Body of pancreas (tissue), 4 donors: Measurements from ENCODE around the gene GARIN5B. TPM values are rescaled to one million over a fixed set of nuclear protein-coding genes. Genes with fewer than 3 reads are reported as not detected.

ENCODE experiments used
- ATAC-seq: fragments of 150-250 bp; one replicate; pipeline ENCODE4 v1.9.1; 2016
- DNase-seq, 4 donors: peaks; one replicate each; pipeline ENCODE4 v3.0.0-alpha.2; 2019
- H3K27ac ChIP-seq, 4 donors: fragments of 200-600 bp; sonication (generic); 1 replicate in 3 of 4; 2 replicates in 1 of 4; pipeline versions ENCODE4 v1.5.1 to v1.6.1; 2016 to 2019; ENCODE audit warnings: mild to moderate bottlenecking in 1 of 4, mixed read lengths in 1 of 4, moderate library complexity in 1 of 4
- H3K27me3 ChIP-seq, 2 donors: fragments of 200-600 bp; sonication (generic); one replicate each; pipeline ENCODE4 v1.6.0; 2016; ENCODE audit warnings: mild to moderate bottlenecking in 1 of 2
- H3K36me3 ChIP-seq, 2 donors: fragments of 200-600 bp; sonication (generic); replicated peaks in 1 of 2; 2 replicates each; pipeline ENCODE4 v1.5.1; 2016; ENCODE audit warnings: low read depth in 2 of 2; ENCODE audit not compliant: insufficient read depth in 1 of 2
- H3K4me1 ChIP-seq: fragments of 200-600 bp; sonication (generic); one replicate; pipeline ENCODE4 v1.6.0; 2016
- H3K4me3 ChIP-seq, 2 donors: fragments of 200-600 bp; sonication (generic); 1 replicate in 1 of 2; 2 replicates in 1 of 2; pipeline ENCODE4 v1.5.1; 2016 to 2019
- H3K9me3 ChIP-seq, 3 donors: fragments of 200-600 bp; sonication (generic); 1 replicate in 2 of 3; 2 replicates in 1 of 3; pipeline ENCODE4 v1.5.1; 2016
- CTCF ChIP-seq, 7 experiments: fragments of 450-650 bp in 4 of 7; fragments of 200-600 bp in 3 of 7; sonication (generic) in 3 of 7; IDR thresholded peaks; one replicate each; pipeline ENCODE4 v1.5.1; 2016 to 2019; ENCODE audit warnings: antibody characterized with exemption in 7 of 7
- POLR2A ChIP-seq, 3 donors: fragments of 450-650 bp; IDR thresholded peaks; one replicate each; pipeline ENCODE4 v1.6.1; 2016; ENCODE audit warnings: antibody characterized with exemption in 3 of 3, mild to moderate bottlenecking in 2 of 3
- WGBS, 2 donors: methylation state at CpG; one replicate each; pipeline ENCODE4 v1.1.5; 2017; 5-methylcytosine and 5-hydroxymethylcytosine counted together
- intact Hi-C: fragments of 100-400 bp; cut with DNase I; formaldehyde crosslinking; loops from one replicate; pipeline ENCODE4 v1.15.1; 2023
- total RNA-seq, 2 donors: library from RNA; depleted of rRNA; stranded (reverse); fragments of >200 nt; gene quantifications; one replicate each; pipeline ENCODE4 v1.1.0, GENCODE V29; 2016

Gene GARIN5B
- total RNA-seq, 2 donors from 2014 or later, result not detected

- no peak for TF ChIP-seq POLR2A (IDR thresholded peaks at IDR 0.05)
- no peak for TF ChIP-seq CTCF (IDR thresholded peaks at IDR 0.05)
- WGBS, 2 donors, result 0 to 2% methylated on average over 14 to 33 of the region's 33 CpGs
- DNase-seq (no peak), ATAC-seq (no peak)
- peaks cover 0 to 8% of the 10 kb centered on the region in 2 donors for H3K36me3 ChIP-seq
- no peaks in the 10 kb centered on the region for H3K9me3 ChIP-seq
- peaks cover 54% of the 10 kb centered on the region for H3K4me1 ChIP-seq
- peak overlapping the region; percentile 84 to 98 for H3K4me3 ChIP-seq
- peak overlapping the region in 3 of 4 donors; percentile 92 to 96 (median 95) for H3K27ac ChIP-seq
- H3K27me3 ChIP-seq, result no peaks in the 10 kb centered on the region
- intact Hi-C loops, result loop anchor here (10.0 kb wide), 1 partner anchor 82 kb away; no protein-coding TSS in a partner anchor
Observed at GRCh38 chr19:55386493-55386971, 23.5 kb upstream of the GARIN5B start.

GRCh38 chr19:55385724-55386492, 22.8 kb upstream of the GARIN5B start, which contains the start of gene RPL28:
Gene RPL28 (plus strand): TSS chr19:55385932. CDS start chr19:55386358, 426 bp downstream.
- 0 to 1% methylated on average over 22 to 66 of the region's 68 CpGs for WGBS, 2 donors
- H3K9me3 ChIP-seq, result no peaks in the 10 kb centered on the region
- peak within 1 kb of the TSS; percentile 84 to 96 (median 94) for H3K27ac ChIP-seq
- peak within 1 kb of the TSS; percentile 84 to 98 for H3K4me3 ChIP-seq
- peaks cover 0 to 8% of the 10 kb centered on the region in 2 donors for H3K36me3 ChIP-seq
- peaks cover 54% of the 10 kb centered on the region for H3K4me1 ChIP-seq
- H3K27me3 ChIP-seq, result no peaks in the 10 kb centered on the region
- peak; percentile 98 to 99 (median 98) for DNase-seq
- ATAC-seq, result peak; percentile 87
- TF ChIP-seq POLR2A (IDR thresholded peaks at IDR 0.05), result peak; percentile 92 to 100 (median 99)
- no peak for TF ChIP-seq CTCF (IDR thresholded peaks at IDR 0.05)
- intact Hi-C loops, result loop anchor here (10.0 kb wide), 1 partner anchor 81 kb away; no protein-coding TSS in a partner anchor

- TF ChIP-seq POLR2A (IDR thresholded peaks at IDR 0.05), result no peak
- no peak for TF ChIP-seq CTCF (IDR thresholded peaks at IDR 0.05)
- peak overlapping the region; percentile 84 to 96 (median 94) for H3K27ac ChIP-seq
- peaks cover 0 to 8% of the 10 kb centered on the region in 2 donors for H3K36me3 ChIP-seq
- ATAC-seq (peak; percentile 85), DNase-seq (peak; percentile 92 to 97 (median 95))
- no peak overlapping the region for H3K4me3 ChIP-seq
- 1 to 3% methylated on average over 22 to 34 of the region's 34 CpGs for WGBS, 2 donors
- no peaks in the 10 kb centered on the region for H3K9me3 ChIP-seq
- peaks cover 54% of the 10 kb centered on the region for H3K4me1 ChIP-seq
- intact Hi-C loops, result loop anchor here (10.0 kb wide), 1 partner anchor 80 kb away; no protein-coding TSS in a partner anchor
- H3K27me3 ChIP-seq, result no peaks in the 10 kb centered on the region
Observed at GRCh38 chr19:55384920-55385723, 22.1 kb upstream of the GARIN5B start.

GRCh38 chr19:55384131-55384919, 21.3 kb upstream of the GARIN5B start, which contains the start of gene TMEM238:
Gene TMEM238 (minus strand): TSS chr19:55384292. CDS start chr19:55384259, 33 bp downstream.
- peak; percentile 39 for ATAC-seq
- 11 to 43% methylated on average over 8 to 55 of the region's 72 CpGs for WGBS, 2 donors
- peak; percentile 20 to 61 (median 52) for TF ChIP-seq POLR2A (IDR thresholded peaks at IDR 0.05)
- no peak for TF ChIP-seq CTCF (IDR thresholded peaks at IDR 0.05)
- Histone ChIP-seq H3K36me3 (peaks cover 0 to 6% of the 10 kb centered on the region in 2 donors), H3K4me3 (peak within 1 kb of the TSS in 1 of 2 donors; percentile 9), H3K27me3 (no peaks in the 10 kb centered on the region), H3K4me1 (peaks cover 54% of the 10 kb centered on the region), H3K27ac (peak within 1 kb of the TSS; percentile 84 to 96 (median 94)), H3K9me3 (no peaks in the 10 kb centered on the region)
- intact Hi-C loops, result loop anchor here (10.0 kb wide), 1 partner anchor 80 kb away; no protein-coding TSS in a partner anchor
- DNase-seq, result peak; percentile 69 to 78 (median 74)
